Activated CD4-positive, alpha-beta memory T cell treated with anti-CD3 and anti-CD28 coated beads, Interleukin-2, amount 10 ng/mL, durations not matched to agents 7 days and 5 days (primary cell): ENCODE results near the gene ACTA2. TPM values are rescaled to one million over a fixed set of nuclear protein-coding genes. Genes with fewer than 3 reads are reported as not detected.
A peak's percentile ranks its signal among the peaks of the same experiment; 100 is the strongest.

ENCODE experiments used
- CTCF ChIA-PET: fragments of 350-600 bp; sonication (Branson Sonifier 250); formaldehyde crosslinking; loops from one replicate; lab custom pipeline; 2021; ENCODE audit warnings: antibody characterized with exemption, inconsistent platforms; lab: Charles Lee
- POLR2A ChIA-PET: fragments of 350-600 bp; sonication (Branson Sonifier 250); formaldehyde crosslinking; loops from one replicate; lab custom pipeline; 2021; ENCODE audit warnings: antibody characterized with exemption; lab: Charles Lee
- DNase-seq: peaks from one replicate; pipeline ENCODE4 v3.0.0-alpha.2; 2020
- H3K27ac Mint-ChIP-seq: one replicate; pipeline ENCODE4 v1.8.0; 2021; ENCODE audit warnings: mild to moderate bottlenecking, mixed read lengths
- H3K27me3 Mint-ChIP-seq: one replicate; pipeline ENCODE4 v1.8.0; 2021; ENCODE audit warnings: mixed read lengths
- H3K36me3 Mint-ChIP-seq: one replicate; pipeline ENCODE4 v1.8.0; 2021; ENCODE audit warnings: low read depth, mixed read lengths
- H3K4me1 Mint-ChIP-seq: one replicate; pipeline ENCODE4 v1.8.0; 2021; ENCODE audit warnings: mixed read lengths
- H3K4me3 Mint-ChIP-seq: one replicate; pipeline ENCODE4 v1.8.0; 2021; ENCODE audit warnings: mild to moderate bottlenecking, mixed read lengths
- H3K9me3 Mint-ChIP-seq: one replicate; pipeline ENCODE4 v1.8.0; 2021; ENCODE audit warnings: mixed read lengths
- total RNA-seq, 2 experiments: library from RNA; stranded (reverse); gene quantifications; one replicate each; pipeline ENCODE4 v1.2.3, GENCODE V29; 2021

The ACTA2 gene
- total RNA-seq, 2 experiments from 2014 or later: 14.7 to 15.5 TPM

GRCh38 chr10:88898727-88899126 lies 53.8 kb downstream of the ACTA2 start:
- Mint-ChIP-seq H3K27me3 (no peaks in the 10 kb centered on the region), H3K9me3 (no peaks in the 10 kb centered on the region), H3K27ac (no peak overlapping the region), H3K36me3 (peaks cover 61% of the 10 kb centered on the region), H3K4me3 (no peak overlapping the region), H3K4me1 (peaks cover 60% of the 10 kb centered on the region)
- no peak for DNase-seq
- ChIA-PET CTCF (interaction anchor here (1.2 to 6.2 kb wide), 3 partner anchors 13 to 63 kb away, joined by 3 to 40 read pairs (median 32); no protein-coding TSS in a partner anchor), POLR2A (interaction anchor here (0.5 to 4.1 kb wide), 3 partner anchors 15 to 94 kb away, joined by 3 to 27 read pairs (median 4); partner anchors contain the start of gene STAMBPL1)

GRCh38 chr10:88896994-88897853 lies 55.3 kb downstream of the ACTA2 start:
- Mint-ChIP-seq H3K9me3 (no peaks in the 10 kb centered on the region), H3K27me3 (no peaks in the 10 kb centered on the region), H3K27ac (peak overlapping the region; percentile 1), H3K36me3 (peaks cover 52% of the 10 kb centered on the region), H3K4me3 (no peak overlapping the region), H3K4me1 (peaks cover 62% of the 10 kb centered on the region)
- ChIA-PET POLR2A (no interaction called here), CTCF (interaction anchor here (6.2 kb wide), 1 partner anchor 62 kb away, joined by 40 read pairs; no protein-coding TSS in a partner anchor)
- no peak for DNase-seq

GRCh38 chr10:88896372-88896993 lies 56.1 kb downstream of the ACTA2 start:
- H3K36me3 Mint-ChIP-seq: peaks cover 48% of the 10 kb centered on the region
- no peak for DNase-seq
- no peak overlapping the region for H3K27ac Mint-ChIP-seq
- H3K27me3 Mint-ChIP-seq: no peaks in the 10 kb centered on the region
- H3K4me3 Mint-ChIP-seq: no peak overlapping the region
- ChIA-PET POLR2A (no interaction called here), CTCF (interaction anchor here (1.9 to 6.2 kb wide), 2 partner anchors 61 kb away, joined by 6 to 40 read pairs; no protein-coding TSS in a partner anchor)
- H3K9me3 Mint-ChIP-seq: no peaks in the 10 kb centered on the region
- H3K4me1 Mint-ChIP-seq: peaks cover 58% of the 10 kb centered on the region

GRCh38 chr10:88895250-88895649 lies 57.3 kb downstream of the ACTA2 start:
- Mint-ChIP-seq H3K27me3 (no peaks in the 10 kb centered on the region), H3K4me1 (peaks cover 51% of the 10 kb centered on the region)
- POLR2A ChIA-PET: interaction anchor here (0.7 to 0.9 kb wide), 2 partner anchors 13 to 15 kb away, joined by 3 to 4 read pairs; partner anchors contain the start of gene STAMBPL1

GRCh38 chr10:88893611-88894010 lies 59.0 kb downstream of the ACTA2 start:
- ChIA-PET POLR2A (interaction anchor here (2.8 kb wide), 1 partner anchor 14 kb away, joined by 11 read pairs; the partner anchor contains the start of gene STAMBPL1), CTCF (no interaction called here)
- Mint-ChIP-seq H3K4me1 (peaks cover 51% of the 10 kb centered on the region), H3K27me3 (no peaks in the 10 kb centered on the region), H3K36me3 (peaks cover 47% of the 10 kb centered on the region), H3K4me3 (no peak overlapping the region), H3K27ac (no peak overlapping the region), H3K9me3 (no peaks in the 10 kb centered on the region)
- DNase-seq: no peak

More at GRCh38 chr10:88895250-88895649, 57.3 kb downstream of the ACTA2 start:
- no peak overlapping the region for H3K4me3 Mint-ChIP-seq
- DNase-seq: no peak
- H3K27ac Mint-ChIP-seq: no peak overlapping the region
- CTCF ChIA-PET: interaction anchor here (0.7 to 1.9 kb wide), 4 partner anchors 14 to 60 kb away, joined by 3 to 6 read pairs (median 4); no protein-coding TSS in a partner anchor
- H3K36me3 Mint-ChIP-seq: peaks cover 48% of the 10 kb centered on the region
- no peaks in the 10 kb centered on the region for H3K9me3 Mint-ChIP-seq

GRCh38 chr10:88892222-88892967 lies 60.2 kb downstream of the ACTA2 start:
- ChIA-PET POLR2A (interaction anchor here (0.8 to 2.8 kb wide), 2 partner anchors 11 to 13 kb away, joined by 4 to 11 read pairs; partner anchors contain the start of gene STAMBPL1), CTCF (interaction anchor here (0.7 to 3.3 kb wide), 4 partner anchors 9 to 57 kb away, joined by 3 to 10 read pairs (median 6); partner anchors contain the start of gene STAMBPL1)
- Mint-ChIP-seq H3K9me3 (no peaks in the 10 kb centered on the region), H3K4me3 (no peak overlapping the region), H3K27me3 (no peaks in the 10 kb centered on the region), H3K36me3 (peaks cover 50% of the 10 kb centered on the region), H3K4me1 (peaks cover 54% of the 10 kb centered on the region), H3K27ac (no peak overlapping the region)
- DNase-seq: no peak

- POLR2A ChIA-PET: no interaction called here
These were observed 61.7 kb downstream of the ACTA2 start for GRCh38 chr10:88890681-88891381.

GRCh38 chr10:88889559-88890337 lies 62.8 kb downstream of the ACTA2 start:
- Mint-ChIP-seq H3K9me3 (no peaks in the 10 kb centered on the region), H3K27ac (no peak overlapping the region), H3K4me1 (peaks cover 54% of the 10 kb centered on the region), H3K36me3 (peaks cover 50% of the 10 kb centered on the region), H3K4me3 (no peak overlapping the region), H3K27me3 (no peaks in the 10 kb centered on the region)
- POLR2A ChIA-PET: no interaction called here
- DNase-seq: no peak
- CTCF ChIA-PET: interaction anchor here (3.3 kb wide), 1 partner anchor 54 kb away, joined by 10 read pairs; no protein-coding TSS in a partner anchor

More at GRCh38 chr10:88890681-88891381, 61.7 kb downstream of the ACTA2 start:
- H3K9me3 Mint-ChIP-seq: no peaks in the 10 kb centered on the region
- no peaks in the 10 kb centered on the region for H3K27me3 Mint-ChIP-seq
- no peak overlapping the region for H3K4me3 Mint-ChIP-seq
- no peak overlapping the region for H3K27ac Mint-ChIP-seq
- DNase-seq: no peak
- H3K4me1 Mint-ChIP-seq: peaks cover 53% of the 10 kb centered on the region
- peaks cover 47% of the 10 kb centered on the region for H3K36me3 Mint-ChIP-seq
- CTCF ChIA-PET: interaction anchor here (2.5 to 3.3 kb wide), 2 partner anchors 43 to 55 kb away, joined by 8 to 10 read pairs; no protein-coding TSS in a partner anchor

- H3K4me1 Mint-ChIP-seq: peaks cover 61% of the 10 kb centered on the region
- H3K27ac Mint-ChIP-seq: no peak overlapping the region
- H3K27me3 Mint-ChIP-seq: no peaks in the 10 kb centered on the region
- POLR2A ChIA-PET: no interaction called here
- no peak for DNase-seq
- peaks cover 49% of the 10 kb centered on the region for H3K36me3 Mint-ChIP-seq
- H3K4me3 Mint-ChIP-seq: no peak overlapping the region
- CTCF ChIA-PET: interaction anchor here (0.7 to 3.3 kb wide), 2 partner anchors 21 to 53 kb away, joined by 3 to 10 read pairs; no protein-coding TSS in a partner anchor
- no peaks in the 10 kb centered on the region for H3K9me3 Mint-ChIP-seq
These were observed 63.6 kb downstream of the ACTA2 start for GRCh38 chr10:88888810-88889445.

- no peaks in the 10 kb centered on the region for H3K9me3 Mint-ChIP-seq
- H3K27ac Mint-ChIP-seq: no peak overlapping the region
- H3K4me1 Mint-ChIP-seq: peaks cover 76% of the 10 kb centered on the region
- H3K36me3 Mint-ChIP-seq: peaks cover 62% of the 10 kb centered on the region
- no peak for DNase-seq
- H3K4me3 Mint-ChIP-seq: no peak overlapping the region
- ChIA-PET POLR2A (no interaction called here), CTCF (interaction anchor here (1.1 kb wide), 2 partner anchors 50 to 77 kb away, joined by 3 read pairs; no protein-coding TSS in a partner anchor)
- no peaks in the 10 kb centered on the region for H3K27me3 Mint-ChIP-seq
These were observed 66.0 kb downstream of the ACTA2 start for GRCh38 chr10:88886557-88886956.
